ENCODE results near the gene TRIM44.

- TF ChIP-seq CTCF (IDR thresholded peaks at IDR 0.05 in 8 of 11, conservative IDR thresholded peaks at IDR 0.05 in 3 of 11) (no peak), POLR2A (IDR thresholded peaks at IDR 0.05) (no peak)
Measured at GRCh38 chr11:35711924-35712323, 49.3 kb downstream of the TRIM44 start.

Data from spleen (tissue), 7 donors.